Measurements from ENCODE around the gene CUEDC2.
A peak's percentile ranks its signal among the peaks of the same experiment; 100 is the strongest.

DNA sequence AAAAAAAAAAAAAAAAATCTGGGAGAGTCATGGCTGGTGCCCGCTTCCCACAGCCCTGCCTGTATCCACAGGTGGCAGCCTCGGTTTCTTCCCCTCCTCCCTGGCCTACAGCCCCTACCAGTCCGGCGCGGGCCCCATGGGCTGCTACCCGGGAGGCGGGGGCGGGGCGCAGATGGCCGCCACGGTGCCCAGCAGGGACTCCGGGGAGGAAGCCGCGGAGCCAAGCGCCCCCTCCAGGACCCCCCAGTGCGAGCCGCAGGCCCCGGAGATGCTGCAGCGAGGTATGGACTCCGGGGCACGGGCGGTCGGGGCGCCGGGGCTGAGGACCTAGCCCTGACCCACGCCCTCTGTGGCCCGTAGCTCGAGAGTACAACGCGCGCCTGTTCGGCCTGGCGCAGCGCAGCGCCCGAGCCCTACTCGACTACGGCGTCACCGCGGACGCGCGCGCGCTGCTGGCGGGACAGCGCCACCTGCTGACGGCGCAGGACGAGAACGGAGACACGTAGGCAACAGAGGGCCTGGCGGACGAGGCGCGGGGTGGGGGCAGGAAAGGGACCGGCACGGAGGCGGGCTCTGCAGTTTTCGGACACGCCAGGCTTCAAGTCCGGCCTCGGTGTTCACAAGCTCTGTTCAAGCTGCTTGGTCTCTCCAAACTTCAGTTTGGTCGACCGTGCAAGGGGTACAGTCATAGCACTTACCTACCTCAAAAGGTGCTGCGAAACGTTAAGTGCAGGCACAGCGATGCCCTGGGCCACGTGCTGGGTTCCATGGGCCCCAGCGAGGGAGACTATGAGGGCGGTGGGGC lies 33.0 kb downstream of the CUEDC2 start:
- TF ChIP-seq, protein P1, sequence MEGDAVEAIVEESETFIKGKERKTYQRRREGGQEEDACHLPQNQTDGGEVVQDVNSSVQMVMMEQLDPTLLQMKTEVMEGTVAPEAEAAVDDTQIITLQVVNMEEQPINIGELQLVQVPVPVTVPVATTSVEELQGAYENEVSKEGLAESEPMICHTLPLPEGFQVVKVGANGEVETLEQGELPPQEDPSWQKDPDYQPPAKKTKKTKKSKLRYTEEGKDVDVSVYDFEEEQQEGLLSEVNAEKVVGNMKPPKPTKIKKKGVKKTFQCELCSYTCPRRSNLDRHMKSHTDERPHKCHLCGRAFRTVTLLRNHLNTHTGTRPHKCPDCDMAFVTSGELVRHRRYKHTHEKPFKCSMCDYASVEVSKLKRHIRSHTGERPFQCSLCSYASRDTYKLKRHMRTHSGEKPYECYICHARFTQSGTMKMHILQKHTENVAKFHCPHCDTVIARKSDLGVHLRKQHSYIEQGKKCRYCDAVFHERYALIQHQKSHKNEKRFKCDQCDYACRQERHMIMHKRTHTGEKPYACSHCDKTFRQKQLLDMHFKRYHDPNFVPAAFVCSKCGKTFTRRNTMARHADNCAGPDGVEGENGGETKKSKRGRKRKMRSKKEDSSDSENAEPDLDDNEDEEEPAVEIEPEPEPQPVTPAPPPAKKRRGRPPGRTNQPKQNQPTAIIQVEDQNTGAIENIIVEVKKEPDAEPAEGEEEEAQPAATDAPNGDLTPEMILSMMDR (IDR thresholded peaks at IDR 0.05; ENCODE audit: poor library complexity, severe bottlenecking), result peak; percentile 99
- TF ChIP-seq POLR2AphosphoS5 (IDR thresholded peaks at IDR 0.05), result peak; percentile 85
- no peak for TF ChIP-seq REST (IDR thresholded peaks at IDR 0.05; ENCODE audit: borderline replicate concordance)

Data from neural cell (in vitro differentiated cells).